Trophoblast cell (in vitro differentiated cells and primary cell): ENCODE measurements around the gene ST6GALNAC4.
A peak's percentile ranks its signal among the peaks of the same experiment; 100 is the strongest.

ENCODE experiments used
- DNase-seq, 2 donors: peaks; one replicate each; pipeline ENCODE4 v3.0.0-alpha.2; 2016
- H2AFZ ChIP-seq: 2 replicates; pipeline ENCODE4 v1.6.1; 2013; ENCODE audit warnings: low read length, moderate library complexity, mild to moderate bottlenecking; ENCODE audit not compliant: insufficient read depth, poor library complexity
- H2AK5ac ChIP-seq: 2 replicates; pipeline ENCODE4 v1.6.1; 2013; ENCODE audit warnings: mild to moderate bottlenecking, low read length
- H2BK120ac ChIP-seq: 2 replicates; pipeline ENCODE4 v1.6.1; 2013; ENCODE audit warnings: low read length, mild to moderate bottlenecking, moderate library complexity; ENCODE audit not compliant: insufficient read depth, poor library complexity
- H2BK12ac ChIP-seq: 2 replicates; pipeline ENCODE4 v1.6.1; 2013; ENCODE audit warnings: mild to moderate bottlenecking, low read length, moderate library complexity
- H2BK5ac ChIP-seq: 2 replicates; pipeline ENCODE4 v1.6.1; 2013; ENCODE audit warnings: low read length, low read depth, moderate library complexity, mild to moderate bottlenecking; ENCODE audit not compliant: poor library complexity
- H3K14ac ChIP-seq: 2 replicates; pipeline ENCODE4 v1.6.1; 2013; ENCODE audit warnings: mild to moderate bottlenecking, low read length
- H3K18ac ChIP-seq: 2 replicates; pipeline ENCODE4 v1.6.1; 2013; ENCODE audit warnings: mild to moderate bottlenecking, low read length
- H3K23ac ChIP-seq: 2 replicates; pipeline ENCODE4 v1.6.1; 2013; ENCODE audit warnings: low read length
- H3K27ac ChIP-seq: 2 replicates; pipeline ENCODE4 v1.5.1; 2013; ENCODE audit warnings: low read depth, mild to moderate bottlenecking, inconsistent platforms, low read length, moderate library complexity
- H3K27me3 ChIP-seq: 2 replicates; pipeline ENCODE4 v1.6.1; 2013; ENCODE audit warnings: inconsistent platforms, mild to moderate bottlenecking, low read length, moderate library complexity; ENCODE audit not compliant: insufficient read depth
- H3K36me3 ChIP-seq, 2 experiments: 1 replicate in 1 of 2; 2 replicates in 1 of 2; pipeline ENCODE4 v1.6.1; 2013; ENCODE audit warnings: low read length in 2 of 2, mild to moderate bottlenecking in 2 of 2, moderate library complexity in 1 of 2; ENCODE audit not compliant: insufficient read depth in 2 of 2, control insufficient read depth in 1 of 2
- H3K4ac ChIP-seq: 2 replicates; pipeline ENCODE4 v1.6.1; 2013; ENCODE audit warnings: low read depth, mild to moderate bottlenecking, low read length, moderate library complexity
- H3K4me1 ChIP-seq, 2 experiments: 1 replicate in 1 of 2; 2 replicates in 1 of 2; pipeline ENCODE4 v1.6.1; 2013; ENCODE audit warnings: low read length in 2 of 2, mild to moderate bottlenecking in 2 of 2, moderate library complexity in 1 of 2; ENCODE audit not compliant: insufficient read depth in 2 of 2, control insufficient read depth in 1 of 2
- H3K4me2 ChIP-seq: 2 replicates; pipeline ENCODE4 v1.6.1; 2013; ENCODE audit warnings: inconsistent platforms, mild to moderate bottlenecking, low read length, moderate library complexity
- H3K4me3 ChIP-seq: 2 replicates; pipeline ENCODE4 v1.5.1; 2013; ENCODE audit warnings: mild to moderate bottlenecking, low read depth, low read length, inconsistent platforms
- H3K79me1 ChIP-seq: one replicate; pipeline ENCODE4 v1.6.1; 2013; ENCODE audit warnings: low read length
- H3K79me2 ChIP-seq: 2 replicates; pipeline ENCODE4 v1.6.1; 2013; ENCODE audit warnings: low read length, mild to moderate bottlenecking; ENCODE audit not compliant: control insufficient read depth, insufficient read depth, poor library complexity
- H3K9ac ChIP-seq: 2 replicates; pipeline ENCODE4 v1.6.1; 2013; ENCODE audit warnings: mild to moderate bottlenecking, low read length
- H3K9me3 ChIP-seq: 2 replicates; pipeline ENCODE4 v1.6.1; 2013; ENCODE audit warnings: low read depth, mild to moderate bottlenecking, control low read depth, inconsistent platforms, low read length; ENCODE audit not compliant: insufficient read depth
- H4K12ac ChIP-seq: 2 replicates; pipeline ENCODE4 v1.6.1; 2013; ENCODE audit warnings: low read depth, mild to moderate bottlenecking, low read length, moderate library complexity
- H4K8ac ChIP-seq: 2 replicates; pipeline ENCODE4 v1.6.1; 2013; ENCODE audit warnings: low read depth, mild to moderate bottlenecking, low read length, moderate library complexity
- H4K91ac ChIP-seq: one replicate; pipeline ENCODE4 v1.6.1; 2013; ENCODE audit warnings: low read depth, mild to moderate bottlenecking, low read length, moderate library complexity
- WGBS: extraction: QIAGEN DNeasy Blood & Tissue Kit; methylation state at CpG from one replicate; pipeline ENCODE4 v1.1.7; 2013; ENCODE audit warnings: missing lambda C conversion rate; ENCODE audit not compliant: insufficient read length, insufficient coverage; ENCODE audit errors: extremely low coverage; 5-methylcytosine and 5-hydroxymethylcytosine counted together

Gene ST6GALNAC4

GRCh38 chr9:127935765-127936221 lies 19.0 kb upstream of the ST6GALNAC4 start:
- Histone ChIP-seq H2BK120ac (no peak overlapping the region), H3K14ac (no peak overlapping the region), H4K12ac (no peak overlapping the region), H4K8ac (no peak overlapping the region), H3K4ac (no peak overlapping the region), H2AK5ac (no peak overlapping the region), H3K79me1 (peaks cover 4% of the 10 kb centered on the region), H3K9me3 (no peaks in the 10 kb centered on the region), H4K91ac (no peak overlapping the region), H3K36me3 (peaks cover 18 to 23% of the 10 kb centered on the region in 2 experiments), H3K9ac (no peak overlapping the region), H3K23ac (no peak overlapping the region), H3K79me2 (peaks cover 3% of the 10 kb centered on the region), H3K27ac (no peak overlapping the region), H2BK5ac (no peak overlapping the region), H2BK12ac (no peak overlapping the region), H3K4me1 (peaks cover 19 to 27% of the 10 kb centered on the region in 2 experiments), H3K27me3 (no peaks in the 10 kb centered on the region), H3K4me2 (no peak overlapping the region), H2AFZ (no peak overlapping the region), H3K18ac (no peak overlapping the region), H3K4me3 (no peak overlapping the region)
- no CpG with 5 or more reads among the region's 4 CpGs for WGBS
- DNase-seq = no peak

GRCh38 chr9:127934986-127935385 lies 18.1 kb upstream of the ST6GALNAC4 start:
- WGBS = no CpG with 5 or more reads among the region's 11 CpGs
- Histone ChIP-seq H4K8ac (no peak overlapping the region), H3K79me1 (peaks cover 4% of the 10 kb centered on the region), H2AFZ (no peak overlapping the region), H3K14ac (no peak overlapping the region), H3K9ac (no peak overlapping the region), H3K18ac (peak overlapping the region; percentile 13), H3K27ac (no peak overlapping the region), H3K4ac (no peak overlapping the region), H3K9me3 (no peaks in the 10 kb centered on the region), H4K91ac (no peak overlapping the region), H3K4me1 (peaks cover 19 to 31% of the 10 kb centered on the region in 2 experiments), H2AK5ac (no peak overlapping the region), H2BK12ac (no peak overlapping the region), H2BK5ac (no peak overlapping the region), H2BK120ac (no peak overlapping the region), H3K4me3 (no peak overlapping the region), H3K23ac (no peak overlapping the region), H4K12ac (no peak overlapping the region), H3K27me3 (no peaks in the 10 kb centered on the region), H3K79me2 (peaks cover 3% of the 10 kb centered on the region), H3K36me3 (peaks cover 16 to 19% of the 10 kb centered on the region in 2 experiments), H3K4me2 (no peak overlapping the region)
- no peak for DNase-seq

- Histone ChIP-seq H3K4ac (no peak overlapping the region), H2BK12ac (no peak overlapping the region), H3K14ac (no peak overlapping the region), H4K12ac (no peak overlapping the region), H3K36me3 (peaks cover 13 to 16% of the 10 kb centered on the region in 2 experiments), H3K4me3 (no peak overlapping the region), H3K27me3 (no peaks in the 10 kb centered on the region), H3K4me2 (no peak overlapping the region), H2BK120ac (no peak overlapping the region), H3K9ac (no peak overlapping the region), H2BK5ac (no peak overlapping the region), H2AK5ac (no peak overlapping the region), H3K79me2 (peaks cover 3% of the 10 kb centered on the region), H3K4me1 (peaks cover 19 to 31% of the 10 kb centered on the region in 2 experiments), H3K18ac (no peak overlapping the region), H3K27ac (no peak overlapping the region), H3K9me3 (peaks cover 2% of the 10 kb centered on the region), H4K8ac (no peak overlapping the region), H3K79me1 (peaks cover 4% of the 10 kb centered on the region), H2AFZ (no peak overlapping the region), H4K91ac (no peak overlapping the region), H3K23ac (no peak overlapping the region)
- no CpG with 5 or more reads among the region's 4 CpGs for WGBS
- no peak for DNase-seq
Measured at GRCh38 chr9:127934248-127934647, 17.4 kb upstream of the ST6GALNAC4 start.

- peaks cover 14 to 31% of the 10 kb centered on the region in 2 experiments for H3K4me1 ChIP-seq
Measured at GRCh38 chr9:127931092-127931881, 14.4 kb upstream of the ST6GALNAC4 start.

More at GRCh38 chr9:127931092-127931881, 14.4 kb upstream of the ST6GALNAC4 start:
- H3K4me3 ChIP-seq = no peak overlapping the region
- no peak overlapping the region for H3K23ac ChIP-seq
- H3K9me3 ChIP-seq = peaks cover 5% of the 10 kb centered on the region
- peak overlapping the region; percentile 16 for H2AK5ac ChIP-seq
- peaks cover 10 to 13% of the 10 kb centered on the region in 2 experiments for H3K36me3 ChIP-seq
- no peak overlapping the region for H2BK5ac ChIP-seq
- H2BK120ac ChIP-seq = no peak overlapping the region
- no CpG with 5 or more reads among the region's 18 CpGs for WGBS
- no peak overlapping the region for H4K91ac ChIP-seq
- H3K18ac ChIP-seq = no peak overlapping the region
- H3K9ac ChIP-seq = no peak overlapping the region
- peak overlapping the region; percentile 36 for H4K8ac ChIP-seq
- peak; percentile 52 to 68 for DNase-seq
- H3K4me2 ChIP-seq = peak overlapping the region; percentile 73
- H3K79me2 ChIP-seq = no peaks in the 10 kb centered on the region
- H3K27me3 ChIP-seq = peaks cover 13% of the 10 kb centered on the region
- H2BK12ac ChIP-seq = no peak overlapping the region
- H3K4ac ChIP-seq = no peak overlapping the region
- peak overlapping the region; percentile 18 for H2AFZ ChIP-seq
- no peak overlapping the region for H3K14ac ChIP-seq
- H4K12ac ChIP-seq = no peak overlapping the region
- H3K79me1 ChIP-seq = peaks cover 5% of the 10 kb centered on the region
- no peak overlapping the region for H3K27ac ChIP-seq
